Measurements from ENCODE around the gene ISCU.

DNA sequence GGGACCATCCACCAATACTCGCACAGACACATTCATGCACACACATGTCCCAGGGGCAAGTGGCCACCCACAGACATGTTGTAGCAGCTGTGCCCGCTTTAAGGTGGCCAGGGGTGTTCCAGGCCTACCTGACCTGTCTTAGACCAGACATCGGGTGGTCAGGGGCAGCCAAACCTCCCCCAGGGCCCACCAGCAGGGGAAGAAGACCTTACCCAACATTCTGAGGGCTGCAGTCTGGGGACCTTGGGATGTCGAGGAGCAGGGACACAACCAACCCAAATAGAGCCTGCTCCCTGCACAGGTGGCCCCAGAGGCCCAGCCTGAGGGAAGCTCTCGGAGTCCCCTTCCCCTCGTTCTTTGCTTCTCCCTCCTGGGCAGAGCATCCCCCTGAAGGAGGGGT lies 37.1 kb downstream of the ISCU start:
- TF ChIP-seq TAF1 (IDR thresholded peaks at IDR 0.05; ENCODE audit: borderline replicate concordance, low read depth, low read length) (no peak), FOXM1 (IDR thresholded peaks at IDR 0.05; ENCODE audit: low read depth) (no peak)
- TF ChIP-seq, protein P1, sequence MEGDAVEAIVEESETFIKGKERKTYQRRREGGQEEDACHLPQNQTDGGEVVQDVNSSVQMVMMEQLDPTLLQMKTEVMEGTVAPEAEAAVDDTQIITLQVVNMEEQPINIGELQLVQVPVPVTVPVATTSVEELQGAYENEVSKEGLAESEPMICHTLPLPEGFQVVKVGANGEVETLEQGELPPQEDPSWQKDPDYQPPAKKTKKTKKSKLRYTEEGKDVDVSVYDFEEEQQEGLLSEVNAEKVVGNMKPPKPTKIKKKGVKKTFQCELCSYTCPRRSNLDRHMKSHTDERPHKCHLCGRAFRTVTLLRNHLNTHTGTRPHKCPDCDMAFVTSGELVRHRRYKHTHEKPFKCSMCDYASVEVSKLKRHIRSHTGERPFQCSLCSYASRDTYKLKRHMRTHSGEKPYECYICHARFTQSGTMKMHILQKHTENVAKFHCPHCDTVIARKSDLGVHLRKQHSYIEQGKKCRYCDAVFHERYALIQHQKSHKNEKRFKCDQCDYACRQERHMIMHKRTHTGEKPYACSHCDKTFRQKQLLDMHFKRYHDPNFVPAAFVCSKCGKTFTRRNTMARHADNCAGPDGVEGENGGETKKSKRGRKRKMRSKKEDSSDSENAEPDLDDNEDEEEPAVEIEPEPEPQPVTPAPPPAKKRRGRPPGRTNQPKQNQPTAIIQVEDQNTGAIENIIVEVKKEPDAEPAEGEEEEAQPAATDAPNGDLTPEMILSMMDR (IDR thresholded peaks at IDR 0.05), result no peak

Data from SK-N-SH (cell line).